Measurements from ENCODE around the gene KCNQ5.

DNA sequence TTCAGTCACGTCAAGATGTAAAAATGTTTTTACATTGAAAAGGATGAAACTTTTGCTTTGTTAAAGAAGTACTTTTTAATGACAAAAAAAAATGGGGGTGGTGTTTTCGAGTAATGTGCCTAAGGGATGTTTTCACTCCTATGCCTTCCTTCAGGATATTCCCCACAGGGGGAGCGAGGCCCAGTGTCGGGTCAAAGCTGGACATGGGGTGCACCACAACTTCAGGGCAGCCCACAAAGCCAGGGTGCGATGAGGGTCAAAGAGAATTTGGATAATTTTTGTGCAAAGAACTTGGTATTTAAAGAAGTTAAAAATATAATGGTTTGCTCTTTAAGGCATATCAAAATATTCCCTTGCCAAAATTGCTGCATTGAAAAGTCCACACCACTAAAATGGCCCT is 247.8 kb downstream of the KCNQ5 start:
- no peak for TF ChIP-seq POLR2A (IDR thresholded peaks at IDR 0.05)
- TF ChIP-seq, protein P1, sequence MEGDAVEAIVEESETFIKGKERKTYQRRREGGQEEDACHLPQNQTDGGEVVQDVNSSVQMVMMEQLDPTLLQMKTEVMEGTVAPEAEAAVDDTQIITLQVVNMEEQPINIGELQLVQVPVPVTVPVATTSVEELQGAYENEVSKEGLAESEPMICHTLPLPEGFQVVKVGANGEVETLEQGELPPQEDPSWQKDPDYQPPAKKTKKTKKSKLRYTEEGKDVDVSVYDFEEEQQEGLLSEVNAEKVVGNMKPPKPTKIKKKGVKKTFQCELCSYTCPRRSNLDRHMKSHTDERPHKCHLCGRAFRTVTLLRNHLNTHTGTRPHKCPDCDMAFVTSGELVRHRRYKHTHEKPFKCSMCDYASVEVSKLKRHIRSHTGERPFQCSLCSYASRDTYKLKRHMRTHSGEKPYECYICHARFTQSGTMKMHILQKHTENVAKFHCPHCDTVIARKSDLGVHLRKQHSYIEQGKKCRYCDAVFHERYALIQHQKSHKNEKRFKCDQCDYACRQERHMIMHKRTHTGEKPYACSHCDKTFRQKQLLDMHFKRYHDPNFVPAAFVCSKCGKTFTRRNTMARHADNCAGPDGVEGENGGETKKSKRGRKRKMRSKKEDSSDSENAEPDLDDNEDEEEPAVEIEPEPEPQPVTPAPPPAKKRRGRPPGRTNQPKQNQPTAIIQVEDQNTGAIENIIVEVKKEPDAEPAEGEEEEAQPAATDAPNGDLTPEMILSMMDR (IDR thresholded peaks at IDR 0.05) = no peak
